OCI-LY7 (cell line): ENCODE measurements around the gene NTM.

Experiments
- CTCF ChIP-seq: fragments of 200-600 bp; sonication (generic); conservative IDR thresholded peaks from 2 replicates; pipeline ENCODE4 v1.5.1; 2014; ENCODE audit warnings: mild to moderate bottlenecking, antibody characterized with exemption, low read length, moderate library complexity, mixed read lengths
- EZH2phosphoT487 ChIP-seq: fragments of 200-600 bp; sonication (generic); IDR thresholded peaks from 2 replicates; pipeline ENCODE4 v1.6.1; 2018; ENCODE audit warnings: low read depth, borderline replicate concordance, mild to moderate bottlenecking, mixed run types, antibody characterized with exemption, low read length, moderate library complexity, mixed read lengths

- TF ChIP-seq CTCF (no peak), EZH2phosphoT487 (no peak)
Measured at GRCh38 chr11:131662993-131663392, 292.6 kb downstream of the NTM start.
